Measurements from ENCODE around the gene NKIRAS2. TPM values are rescaled to one million over a fixed set of nuclear protein-coding genes. Genes with fewer than 3 reads are reported as not detected.

NKIRAS2 gene
- total and polyA plus RNA-seq, 2 experiments from 2014 or later = 31.3 to 52.9 TPM

DNA sequence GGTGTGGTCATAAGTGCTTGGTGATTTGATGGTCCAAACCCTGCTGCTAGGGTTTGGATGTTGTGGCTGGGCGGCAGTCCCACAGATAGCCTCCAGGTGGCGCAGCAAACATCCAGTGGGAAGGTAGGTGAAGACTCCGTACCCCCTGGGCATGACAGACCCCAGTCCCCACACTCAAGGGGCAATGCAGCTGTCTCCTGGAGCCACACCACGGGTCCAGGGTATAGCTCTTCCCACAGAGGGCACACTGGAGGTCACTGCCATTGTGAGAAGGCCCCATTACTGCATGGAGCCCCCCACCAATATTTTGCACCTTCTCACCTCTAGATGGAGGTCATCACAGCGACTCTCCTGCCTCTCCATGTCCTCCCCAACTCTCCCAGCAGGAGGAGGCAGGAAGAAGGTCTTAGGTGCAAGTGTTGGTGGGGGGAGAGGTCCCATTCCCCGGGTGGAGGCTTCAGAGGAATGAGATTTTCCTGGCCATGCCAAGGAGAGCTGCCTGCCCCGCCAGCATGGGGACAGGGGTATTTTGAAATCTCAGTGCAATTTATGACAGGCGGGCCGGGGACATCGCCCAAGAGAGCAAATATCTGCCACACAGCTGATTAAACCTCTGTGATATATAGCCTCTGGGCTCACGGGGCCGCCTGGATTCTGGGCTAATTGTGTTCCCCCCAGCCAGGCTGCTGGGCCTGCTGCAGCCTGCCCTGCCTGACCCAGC, 47.6 kb downstream of the NKIRAS2 start:
- H3K27ac ChIP-seq (ENCODE audit: low read depth) = no peak overlapping the region

More for the DNA sequence above, 47.6 kb downstream of the NKIRAS2 start:
- Histone ChIP-seq H3K4me2 (no peak overlapping the region), H3K4me1 (ENCODE audit: insufficient read depth) (peaks cover 9% of the 10 kb centered on the region; the same call in 1 of the 2 replicates), H3K27me3 (ENCODE audit: insufficient read depth) (no peaks in the 10 kb centered on the region), H3K9me2 (ENCODE audit: insufficient read depth) (no peaks in the 10 kb centered on the region), H3K36me3 (ENCODE audit: insufficient read depth) (no peaks in the 10 kb centered on the region), H3F3A (replicated peaks; ENCODE audit: low read depth) (0 out of 2 replicates have a peak, but pooled peaks cover 3% of the 10 kb centered on the region), H4K20me1 (replicated peaks; ENCODE audit: insufficient read depth) (no peaks in the 10 kb centered on the region), H2AFZ (no peak overlapping the region), H3K79me2 (replicated peaks; ENCODE audit: insufficient read depth) (no peaks in the 10 kb centered on the region), H3K4me3 (no peak overlapping the region)
- peak; percentile 73 for ATAC-seq
- no peak overlapping the region for H3K27ac Mint-ChIP-seq
- no peaks in the 10 kb centered on the region for H3K9me3 Mint-ChIP-seq
- DNase-seq (ENCODE audit: low spot score) = peak; percentile 87
- no peak overlapping the region for H3K4me3 Mint-ChIP-seq
- TF ChIP-seq, protein P1, sequence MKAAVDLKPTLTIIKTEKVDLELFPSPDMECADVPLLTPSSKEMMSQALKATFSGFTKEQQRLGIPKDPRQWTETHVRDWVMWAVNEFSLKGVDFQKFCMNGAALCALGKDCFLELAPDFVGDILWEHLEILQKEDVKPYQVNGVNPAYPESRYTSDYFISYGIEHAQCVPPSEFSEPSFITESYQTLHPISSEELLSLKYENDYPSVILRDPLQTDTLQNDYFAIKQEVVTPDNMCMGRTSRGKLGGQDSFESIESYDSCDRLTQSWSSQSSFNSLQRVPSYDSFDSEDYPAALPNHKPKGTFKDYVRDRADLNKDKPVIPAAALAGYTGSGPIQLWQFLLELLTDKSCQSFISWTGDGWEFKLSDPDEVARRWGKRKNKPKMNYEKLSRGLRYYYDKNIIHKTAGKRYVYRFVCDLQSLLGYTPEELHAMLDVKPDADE (IDR thresholded peaks at IDR 0.05) = no peak
- TF ChIP-seq, protein P2, sequence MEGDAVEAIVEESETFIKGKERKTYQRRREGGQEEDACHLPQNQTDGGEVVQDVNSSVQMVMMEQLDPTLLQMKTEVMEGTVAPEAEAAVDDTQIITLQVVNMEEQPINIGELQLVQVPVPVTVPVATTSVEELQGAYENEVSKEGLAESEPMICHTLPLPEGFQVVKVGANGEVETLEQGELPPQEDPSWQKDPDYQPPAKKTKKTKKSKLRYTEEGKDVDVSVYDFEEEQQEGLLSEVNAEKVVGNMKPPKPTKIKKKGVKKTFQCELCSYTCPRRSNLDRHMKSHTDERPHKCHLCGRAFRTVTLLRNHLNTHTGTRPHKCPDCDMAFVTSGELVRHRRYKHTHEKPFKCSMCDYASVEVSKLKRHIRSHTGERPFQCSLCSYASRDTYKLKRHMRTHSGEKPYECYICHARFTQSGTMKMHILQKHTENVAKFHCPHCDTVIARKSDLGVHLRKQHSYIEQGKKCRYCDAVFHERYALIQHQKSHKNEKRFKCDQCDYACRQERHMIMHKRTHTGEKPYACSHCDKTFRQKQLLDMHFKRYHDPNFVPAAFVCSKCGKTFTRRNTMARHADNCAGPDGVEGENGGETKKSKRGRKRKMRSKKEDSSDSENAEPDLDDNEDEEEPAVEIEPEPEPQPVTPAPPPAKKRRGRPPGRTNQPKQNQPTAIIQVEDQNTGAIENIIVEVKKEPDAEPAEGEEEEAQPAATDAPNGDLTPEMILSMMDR (conservative IDR thresholded peaks at IDR 0.05; ENCODE audit: low read depth in 2 of 2) = peak; percentile 84 to 99
- TF ChIP-seq, protein P3, sequence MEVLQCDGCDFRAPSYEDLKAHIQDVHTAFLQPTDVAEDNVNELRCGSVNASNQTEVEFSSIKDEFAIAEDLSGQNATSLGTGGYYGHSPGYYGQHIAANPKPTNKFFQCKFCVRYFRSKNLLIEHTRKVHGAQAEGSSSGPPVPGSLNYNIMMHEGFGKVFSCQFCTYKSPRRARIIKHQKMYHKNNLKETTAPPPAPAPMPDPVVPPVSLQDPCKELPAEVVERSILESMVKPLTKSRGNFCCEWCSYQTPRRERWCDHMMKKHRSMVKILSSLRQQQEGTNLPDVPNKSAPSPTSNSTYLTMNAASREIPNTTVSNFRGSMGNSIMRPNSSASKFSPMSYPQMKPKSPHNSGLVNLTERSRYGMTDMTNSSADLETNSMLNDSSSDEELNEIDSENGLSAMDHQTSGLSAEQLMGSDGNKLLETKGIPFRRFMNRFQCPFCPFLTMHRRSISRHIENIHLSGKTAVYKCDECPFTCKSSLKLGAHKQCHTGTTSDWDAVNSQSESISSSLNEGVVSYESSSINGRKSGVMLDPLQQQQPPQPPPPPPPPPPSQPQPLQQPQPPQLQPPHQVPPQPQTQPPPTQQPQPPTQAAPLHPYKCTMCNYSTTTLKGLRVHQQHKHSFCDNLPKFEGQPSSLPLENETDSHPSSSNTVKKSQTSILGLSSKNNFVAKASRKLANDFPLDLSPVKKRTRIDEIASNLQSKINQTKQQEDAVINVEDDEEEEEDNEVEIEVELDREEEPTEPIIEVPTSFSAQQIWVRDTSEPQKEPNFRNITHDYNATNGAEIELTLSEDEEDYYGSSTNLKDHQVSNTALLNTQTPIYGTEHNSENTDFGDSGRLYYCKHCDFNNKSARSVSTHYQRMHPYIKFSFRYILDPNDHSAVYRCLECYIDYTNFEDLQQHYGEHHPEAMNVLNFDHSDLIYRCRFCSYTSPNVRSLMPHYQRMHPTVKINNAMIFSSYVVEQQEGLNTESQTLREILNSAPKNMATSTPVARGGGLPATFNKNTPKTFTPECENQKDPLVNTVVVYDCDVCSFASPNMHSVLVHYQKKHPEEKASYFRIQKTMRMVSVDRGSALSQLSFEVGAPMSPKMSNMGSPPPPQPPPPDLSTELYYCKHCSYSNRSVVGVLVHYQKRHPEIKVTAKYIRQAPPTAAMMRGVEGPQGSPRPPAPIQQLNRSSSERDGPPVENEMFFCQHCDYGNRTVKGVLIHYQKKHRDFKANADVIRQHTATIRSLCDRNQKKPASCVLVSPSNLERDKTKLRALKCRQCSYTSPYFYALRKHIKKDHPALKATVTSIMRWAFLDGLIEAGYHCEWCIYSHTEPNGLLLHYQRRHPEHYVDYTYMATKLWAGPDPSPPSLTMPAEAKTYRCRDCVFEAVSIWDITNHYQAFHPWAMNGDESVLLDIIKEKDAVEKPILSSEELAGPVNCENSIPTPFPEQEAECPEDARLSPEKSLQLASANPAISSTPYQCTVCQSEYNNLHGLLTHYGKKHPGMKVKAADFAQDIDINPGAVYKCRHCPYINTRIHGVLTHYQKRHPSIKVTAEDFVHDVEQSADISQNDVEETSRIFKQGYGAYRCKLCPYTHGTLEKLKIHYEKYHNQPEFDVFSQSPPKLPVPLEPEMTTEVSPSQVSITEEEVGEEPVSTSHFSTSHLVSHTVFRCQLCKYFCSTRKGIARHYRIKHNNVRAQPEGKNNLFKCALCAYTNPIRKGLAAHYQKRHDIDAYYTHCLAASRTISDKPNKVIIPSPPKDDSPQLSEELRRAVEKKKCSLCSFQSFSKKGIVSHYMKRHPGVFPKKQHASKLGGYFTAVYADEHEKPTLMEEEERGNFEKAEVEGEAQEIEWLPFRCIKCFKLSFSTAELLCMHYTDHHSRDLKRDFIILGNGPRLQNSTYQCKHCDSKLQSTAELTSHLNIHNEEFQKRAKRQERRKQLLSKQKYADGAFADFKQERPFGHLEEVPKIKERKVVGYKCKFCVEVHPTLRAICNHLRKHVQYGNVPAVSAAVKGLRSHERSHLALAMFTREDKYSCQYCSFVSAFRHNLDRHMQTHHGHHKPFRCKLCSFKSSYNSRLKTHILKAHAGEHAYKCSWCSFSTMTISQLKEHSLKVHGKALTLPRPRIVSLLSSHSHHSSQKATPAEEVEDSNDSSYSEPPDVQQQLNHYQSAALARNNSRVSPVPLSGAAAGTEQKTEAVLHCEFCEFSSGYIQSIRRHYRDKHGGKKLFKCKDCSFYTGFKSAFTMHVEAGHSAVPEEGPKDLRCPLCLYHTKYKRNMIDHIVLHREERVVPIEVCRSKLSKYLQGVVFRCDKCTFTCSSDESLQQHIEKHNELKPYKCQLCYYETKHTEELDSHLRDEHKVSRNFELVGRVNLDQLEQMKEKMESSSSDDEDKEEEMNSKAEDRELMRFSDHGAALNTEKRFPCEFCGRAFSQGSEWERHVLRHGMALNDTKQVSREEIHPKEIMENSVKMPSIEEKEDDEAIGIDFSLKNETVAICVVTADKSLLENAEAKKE (CRISPR knock-in tag; IDR thresholded peaks at IDR 0.05) = peak; percentile 58; the same call in 1 of the 2 replicates
- TF ChIP-seq POLR2AphosphoS5 (IDR thresholded peaks at IDR 0.05; ENCODE audit: low read depth) = no peak
- H3K27me3 Mint-ChIP-seq (ENCODE audit: insufficient read depth, low read depth, poor library complexity) = peaks cover 19% of the 10 kb centered on the region
- peaks cover 36% of the 10 kb centered on the region for H3K4me1 Mint-ChIP-seq
- H3K36me3 Mint-ChIP-seq (ENCODE audit: low read depth) = no peaks in the 10 kb centered on the region

Data from GM23338 (cell line).